A673 (cell line): ENCODE data around the gene ZBTB20. TPM values are rescaled to one million over a fixed set of nuclear protein-coding genes. Genes with fewer than 3 reads are reported as not detected.

ENCODE experiments used
- BruUV-seq: library from RNA; stranded (reverse); fragments of 400-500 nt; replicated peaks from 2 replicates; lab custom pipeline; 2021; lab: Mats Ljungman, UMichigan
- CTCF ChIA-PET: fragments of 300-600 bp; sonication (Branson Sonifier 250); formaldehyde crosslinking; loops from one replicate; lab custom pipeline; 2022; ENCODE audit warnings: antibody characterized with exemption; lab: Charles Lee
- POLR2A ChIA-PET: fragments of 300-600 bp; sonication (Branson Sonifier 250); formaldehyde crosslinking; loops from one replicate; lab custom pipeline; 2022; ENCODE audit warnings: antibody characterized with exemption; ENCODE audit not compliant: low non-redundant PET; lab: Charles Lee
- DNase-seq: peaks from one replicate; pipeline ENCODE4 v3.0.0-alpha.2; 2015; ENCODE audit warnings: low spot score
- H3K27ac ChIP-seq: fragments of 200-600 bp; sonication (generic); 2 replicates; pipeline ENCODE4 v1.5.1; 2016; ENCODE audit warnings: mixed run types, low read depth, mild to moderate bottlenecking, mixed read lengths, antibody characterized with exemption, low read length; ENCODE audit not compliant: poor library complexity, severe bottlenecking
- H3K27me3 ChIP-seq: fragments of 200-600 bp; sonication (generic); replicated peaks from 2 replicates; pipeline ENCODE4 v1.6.1; 2017; ENCODE audit warnings: mixed run types, low read depth, mild to moderate bottlenecking, mixed read lengths, antibody characterized with exemption, low read length; ENCODE audit not compliant: insufficient read depth, poor library complexity
- H3K36me3 ChIP-seq: fragments of 200-600 bp; sonication (generic); 2 replicates; pipeline ENCODE4 v1.6.1; 2016; ENCODE audit warnings: mixed run types, mild to moderate bottlenecking, mixed read lengths, antibody characterized with exemption, low read length; ENCODE audit not compliant: insufficient read depth, poor library complexity, severe bottlenecking
- H3K4me1 ChIP-seq: fragments of 200-600 bp; sonication (generic); 2 replicates; pipeline ENCODE4 v1.6.1; 2017; ENCODE audit warnings: mixed run types, mild to moderate bottlenecking, mixed read lengths, antibody characterized with exemption, low read length; ENCODE audit not compliant: insufficient read depth, poor library complexity, severe bottlenecking
- H3K4me3 ChIP-seq: fragments of 200-600 bp; sonication (generic); 2 replicates; pipeline ENCODE4 v1.5.1; 2016; ENCODE audit warnings: low read depth, mixed run types, mild to moderate bottlenecking, mixed read lengths, low read length; ENCODE audit not compliant: poor library complexity, severe bottlenecking
- H3K9me3 ChIP-seq: fragments of 200-600 bp; sonication (generic); 2 replicates; pipeline ENCODE4 v1.6.1; 2016; ENCODE audit warnings: mixed run types, low read depth, mild to moderate bottlenecking, mixed read lengths, antibody characterized with exemption, low read length; ENCODE audit not compliant: poor library complexity, severe bottlenecking
- EZH2 ChIP-seq: fragments of 200-600 bp; sonication (generic); IDR thresholded peaks from 2 replicates; pipeline ENCODE4 v1.6.1; 2017; ENCODE audit warnings: borderline replicate concordance, low read depth, mild to moderate bottlenecking, mixed read lengths, antibody characterized with exemption, low read length; ENCODE audit not compliant: poor library complexity, severe bottlenecking
- intact Hi-C: fragments of 100-400 bp; cut with micrococcal nuclease; formaldehyde crosslinking; loops from one replicate; pipeline ENCODE4 v1.10.0; 2022; ENCODE audit not compliant: unreplicated experiment
- total RNA-seq: library from RNA; stranded (reverse); gene quantifications from 2 replicates; pipeline ENCODE4 v1.2.3, GENCODE V29; 2021
- TF ChIP-seq, protein P1 (sequence below): fragments of 300-800, 200-600 bp; sonication (generic); conservative IDR thresholded peaks from 2 replicates; pipeline ENCODE4 v1.5.1; 2017; ENCODE audit warnings: low read depth, mild to moderate bottlenecking, antibody characterized with exemption, low read length, moderate library complexity, mixed read lengths

Gene ZBTB20
- total RNA-seq, 1 experiment from 2014 or later = 13.5 TPM

DNA sequence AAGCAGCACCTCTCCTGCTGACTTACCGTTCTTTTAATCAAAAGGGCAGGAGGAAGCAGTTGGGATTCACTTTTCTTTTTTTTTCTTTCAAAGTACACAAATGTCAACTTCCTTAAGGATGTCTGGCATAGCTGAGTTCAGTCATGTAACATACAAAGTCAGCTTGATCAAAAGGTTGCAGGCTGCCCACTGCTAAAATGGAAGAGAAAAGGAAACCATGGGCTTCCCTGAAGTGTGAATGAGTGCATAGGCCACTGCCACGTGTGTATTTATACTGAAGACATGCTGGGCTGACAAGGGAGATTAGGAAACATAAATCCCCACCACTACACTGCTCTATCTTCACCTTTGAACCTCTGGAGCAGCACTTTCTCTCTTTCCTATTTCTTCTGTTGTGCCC lies 540.8 kb downstream of the ZBTB20 start:
- Histone ChIP-seq H3K4me1 (no peaks in the 10 kb centered on the region), H3K36me3 (no peaks in the 10 kb centered on the region), H3K27me3 (no peaks in the 10 kb centered on the region), H3K4me3 (no peak overlapping the region), H3K9me3 (no peaks in the 10 kb centered on the region), H3K27ac (no peak overlapping the region)
- no peak for DNase-seq
- TF ChIP-seq EZH2 = no peak
- TF ChIP-seq, protein P1, sequence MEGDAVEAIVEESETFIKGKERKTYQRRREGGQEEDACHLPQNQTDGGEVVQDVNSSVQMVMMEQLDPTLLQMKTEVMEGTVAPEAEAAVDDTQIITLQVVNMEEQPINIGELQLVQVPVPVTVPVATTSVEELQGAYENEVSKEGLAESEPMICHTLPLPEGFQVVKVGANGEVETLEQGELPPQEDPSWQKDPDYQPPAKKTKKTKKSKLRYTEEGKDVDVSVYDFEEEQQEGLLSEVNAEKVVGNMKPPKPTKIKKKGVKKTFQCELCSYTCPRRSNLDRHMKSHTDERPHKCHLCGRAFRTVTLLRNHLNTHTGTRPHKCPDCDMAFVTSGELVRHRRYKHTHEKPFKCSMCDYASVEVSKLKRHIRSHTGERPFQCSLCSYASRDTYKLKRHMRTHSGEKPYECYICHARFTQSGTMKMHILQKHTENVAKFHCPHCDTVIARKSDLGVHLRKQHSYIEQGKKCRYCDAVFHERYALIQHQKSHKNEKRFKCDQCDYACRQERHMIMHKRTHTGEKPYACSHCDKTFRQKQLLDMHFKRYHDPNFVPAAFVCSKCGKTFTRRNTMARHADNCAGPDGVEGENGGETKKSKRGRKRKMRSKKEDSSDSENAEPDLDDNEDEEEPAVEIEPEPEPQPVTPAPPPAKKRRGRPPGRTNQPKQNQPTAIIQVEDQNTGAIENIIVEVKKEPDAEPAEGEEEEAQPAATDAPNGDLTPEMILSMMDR = no peak
- no TSS peak for BruUV-seq
- ChIA-PET POLR2A (no interaction called here), CTCF (no interaction called here)
- intact Hi-C loops = no loop called here

DNA sequence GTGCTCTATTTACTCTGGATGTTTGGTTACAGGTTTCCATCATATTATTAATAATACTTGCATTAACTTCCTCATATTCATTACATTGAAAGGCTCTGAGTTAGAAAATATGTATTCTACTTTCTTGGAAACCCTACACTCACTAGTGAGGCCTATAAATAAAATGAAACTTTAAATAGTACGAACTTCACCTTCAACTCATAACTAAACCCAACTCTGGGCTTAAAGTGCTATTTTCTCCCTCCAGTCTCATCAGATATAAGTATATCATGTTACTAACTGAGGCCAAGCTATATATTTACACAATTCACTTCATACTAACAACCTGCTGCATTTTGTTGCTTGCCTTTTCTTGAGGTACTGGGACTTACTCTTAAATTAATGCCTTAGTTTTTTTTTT lies 546.5 kb downstream of the ZBTB20 start:
- no peaks in the 10 kb centered on the region for H3K9me3 ChIP-seq
- no peaks in the 10 kb centered on the region for H3K4me1 ChIP-seq
- no peaks in the 10 kb centered on the region for H3K36me3 ChIP-seq
- ChIA-PET POLR2A (no interaction called here), CTCF (interaction anchor here (0.7 kb wide), 1 partner anchor 499 kb away, joined by 5 read pairs; no protein-coding TSS in a partner anchor)
- TF ChIP-seq, protein P1 = no peak
- TF ChIP-seq EZH2 = no peak
- DNase-seq = no peak
- no peaks in the 10 kb centered on the region for H3K27me3 ChIP-seq
- intact Hi-C loops = no loop called here
- no peak overlapping the region for H3K4me3 ChIP-seq
- H3K27ac ChIP-seq = no peak overlapping the region
- no TSS peak for BruUV-seq

DNA sequence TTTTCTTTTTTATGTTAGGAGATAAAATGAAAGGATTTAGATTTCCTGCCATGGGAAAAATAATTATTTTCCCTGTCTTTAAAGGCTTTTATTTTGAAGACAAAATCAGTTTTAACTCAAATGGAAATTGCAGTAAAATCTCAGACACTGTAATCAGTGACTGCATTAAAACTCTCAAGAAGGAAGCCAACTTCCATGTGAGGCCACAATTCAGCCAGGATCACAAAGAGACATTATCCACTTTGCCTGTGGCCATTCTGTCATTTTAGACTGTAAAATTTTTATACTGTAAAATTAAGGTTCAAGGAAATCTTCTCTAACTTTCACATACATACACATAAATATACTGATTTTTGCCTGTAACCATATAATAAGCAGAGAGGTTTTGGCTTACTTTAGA lies 549.2 kb downstream of the ZBTB20 start:
- intact Hi-C loops = loop anchor here (10.0 kb wide), 1 partner anchor 233 kb away; no protein-coding TSS in a partner anchor
- TF ChIP-seq, protein P1 = no peak
- no peak for TF ChIP-seq EZH2
- no peak for DNase-seq
- ChIA-PET CTCF (no interaction called here), POLR2A (no interaction called here)
- Histone ChIP-seq H3K27ac (no peak overlapping the region), H3K4me3 (no peak overlapping the region), H3K36me3 (no peaks in the 10 kb centered on the region), H3K9me3 (no peaks in the 10 kb centered on the region), H3K27me3 (no peaks in the 10 kb centered on the region), H3K4me1 (no peaks in the 10 kb centered on the region)
- BruUV-seq = no TSS peak
